DMS79 (cell line): ENCODE measurements around the gene LIN9.
"Not testable (repeated sequence)": the region's sequence is repeated elsewhere in the genome, so short reads cannot be mapped to it uniquely, and the experiment has no call there.

Experiments used
- DNase-seq: peaks from one replicate; lab custom pipeline; 2025; lab: John Stamatoyannopoulos, UW

Gene LIN9

GRCh38 chr1:226272233-226272902 lies 36.6 kb downstream of the LIN9 start:
- peak; percentile 3 for DNase-seq

- no peak for DNase-seq
These were observed 40.4 kb downstream of the LIN9 start for GRCh38 chr1:226268421-226269124.

GRCh38 chr1:226261818-226262217 lies 47.1 kb downstream of the LIN9 start:
- DNase-seq, result no peak

GRCh38 chr1:226255380-226255779 lies 53.6 kb downstream of the LIN9 start:
- no peak for DNase-seq

GRCh38 chr1:226253933-226254332 lies 55.0 kb downstream of the LIN9 start:
- DNase-seq, result no peak

- DNase-seq, result not testable (repeated sequence)
These were observed 56.1 kb downstream of the LIN9 start for GRCh38 chr1:226252841-226253240.

GRCh38 chr1:226250511-226250910 lies 58.5 kb downstream of the LIN9 start:
- no peak for DNase-seq

- DNase-seq, result no peak
These were observed 60.2 kb downstream of the LIN9 start for GRCh38 chr1:226248796-226249195.

- DNase-seq, result no peak
These were observed 60.9 kb downstream of the LIN9 start for GRCh38 chr1:226248091-226248490.

- DNase-seq, result no peak
These were observed 69.5 kb downstream of the LIN9 start for GRCh38 chr1:226239421-226239820.

- no peak for DNase-seq
These were observed 72.1 kb downstream of the LIN9 start for GRCh38 chr1:226236826-226237225.

- DNase-seq, result no peak
These were observed 75.2 kb downstream of the LIN9 start for GRCh38 chr1:226233806-226234205.

- no peak for DNase-seq
These were observed 75.7 kb downstream of the LIN9 start for GRCh38 chr1:226233293-226233692.

GRCh38 chr1:226226601-226227000 lies 82.4 kb downstream of the LIN9 start:
- no peak for DNase-seq

GRCh38 chr1:226223786-226224244 lies 85.1 kb downstream of the LIN9 start:
- DNase-seq, result peak; percentile 25

- DNase-seq, result no peak
These were observed 85.7 kb downstream of the LIN9 start, which contains the start of gene MIXL1 for GRCh38 chr1:226223157-226223785. TSS of gene MIXL1 (plus strand) at chr1:226223664. CDS start at chr1:226223682, 18 bp downstream.

- DNase-seq, result no peak
These were observed 86.3 kb downstream of the LIN9 start for GRCh38 chr1:226222686-226223085.

- no peak for DNase-seq
These were observed 88.3 kb downstream of the LIN9 start for GRCh38 chr1:226220473-226221189.

- DNase-seq, result no peak
These were observed 91.7 kb downstream of the LIN9 start for GRCh38 chr1:226217273-226217672.

- DNase-seq, result no peak
These were observed 92.9 kb downstream of the LIN9 start for GRCh38 chr1:226216056-226216455.

GRCh38 chr1:226215239-226215638 lies 93.7 kb downstream of the LIN9 start:
- DNase-seq, result no peak

- no peak for DNase-seq
These were observed 96.4 kb downstream of the LIN9 start for GRCh38 chr1:226212545-226212944.
